GM10266 (cell line): ENCODE results near the gene OCA2.

ENCODE experiments used
- DNase-seq: peaks from one replicate; pipeline ENCODE4 v3.0.0; 2012; ENCODE audit errors: extremely low spot score
- TF ChIP-seq, protein P1 (sequence below): IDR thresholded peaks from 2 replicates; pipeline ENCODE4 v1.5.1; 2012; ENCODE audit warnings: mild to moderate bottlenecking, low read depth; ENCODE audit not compliant: control insufficient read depth, insufficient read depth; ENCODE audit errors: missing control alignments

OCA2 gene

DNA sequence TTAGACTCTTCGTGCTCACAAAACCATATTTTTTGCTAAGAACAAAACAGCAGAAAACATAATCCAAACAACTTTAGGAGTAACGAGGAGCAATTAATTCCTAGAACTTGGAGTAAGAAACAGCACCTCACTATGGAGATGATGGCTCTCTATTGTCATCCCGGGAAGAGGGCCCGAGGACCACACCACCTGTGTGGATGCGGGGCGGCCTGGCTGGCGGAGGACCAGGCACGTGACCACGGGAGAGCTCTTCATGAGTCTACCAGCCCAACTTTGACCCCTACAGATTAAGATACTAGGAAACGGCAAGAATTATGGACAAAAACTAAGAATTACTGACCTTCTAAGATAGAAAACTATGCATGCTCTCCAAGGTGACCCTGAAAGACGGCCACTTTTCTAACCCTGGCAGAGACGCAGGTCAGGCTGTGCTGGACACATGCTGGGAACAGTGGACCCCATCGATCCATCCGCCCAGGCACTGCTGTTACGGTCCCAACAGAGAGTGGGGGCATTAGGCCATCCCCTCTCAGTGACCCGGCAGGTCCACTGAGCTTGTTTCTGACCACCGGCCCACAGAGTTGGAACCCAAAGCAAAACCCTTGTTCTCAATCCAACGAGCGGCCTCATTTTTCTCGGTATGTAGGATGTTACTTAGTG is 13.1 kb upstream of the OCA2 start:
- DNase-seq: no peak
- TF ChIP-seq, protein P1, sequence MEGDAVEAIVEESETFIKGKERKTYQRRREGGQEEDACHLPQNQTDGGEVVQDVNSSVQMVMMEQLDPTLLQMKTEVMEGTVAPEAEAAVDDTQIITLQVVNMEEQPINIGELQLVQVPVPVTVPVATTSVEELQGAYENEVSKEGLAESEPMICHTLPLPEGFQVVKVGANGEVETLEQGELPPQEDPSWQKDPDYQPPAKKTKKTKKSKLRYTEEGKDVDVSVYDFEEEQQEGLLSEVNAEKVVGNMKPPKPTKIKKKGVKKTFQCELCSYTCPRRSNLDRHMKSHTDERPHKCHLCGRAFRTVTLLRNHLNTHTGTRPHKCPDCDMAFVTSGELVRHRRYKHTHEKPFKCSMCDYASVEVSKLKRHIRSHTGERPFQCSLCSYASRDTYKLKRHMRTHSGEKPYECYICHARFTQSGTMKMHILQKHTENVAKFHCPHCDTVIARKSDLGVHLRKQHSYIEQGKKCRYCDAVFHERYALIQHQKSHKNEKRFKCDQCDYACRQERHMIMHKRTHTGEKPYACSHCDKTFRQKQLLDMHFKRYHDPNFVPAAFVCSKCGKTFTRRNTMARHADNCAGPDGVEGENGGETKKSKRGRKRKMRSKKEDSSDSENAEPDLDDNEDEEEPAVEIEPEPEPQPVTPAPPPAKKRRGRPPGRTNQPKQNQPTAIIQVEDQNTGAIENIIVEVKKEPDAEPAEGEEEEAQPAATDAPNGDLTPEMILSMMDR: no peak

DNA sequence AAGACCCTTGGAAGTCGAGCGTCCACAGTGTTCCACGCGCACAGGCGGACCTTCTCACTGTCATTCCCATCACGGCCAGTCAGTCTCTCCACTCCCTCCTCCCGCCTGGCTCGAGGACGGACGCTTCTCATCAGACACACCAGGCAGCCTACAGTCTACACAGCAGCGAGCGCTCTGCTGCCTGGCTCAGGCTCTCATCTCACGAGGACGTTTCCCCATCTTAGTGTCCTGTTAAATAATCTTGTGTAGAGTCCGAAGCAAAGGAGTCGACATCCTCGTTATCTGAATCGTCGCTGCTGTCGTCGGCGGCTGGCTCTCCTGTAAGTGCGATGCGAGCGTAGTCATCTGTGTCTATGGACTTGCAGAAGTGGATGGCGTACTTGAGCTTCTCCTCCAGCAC is 12.4 kb upstream of the OCA2 start:
- DNase-seq: no peak
- TF ChIP-seq, protein P1: no peak

DNA sequence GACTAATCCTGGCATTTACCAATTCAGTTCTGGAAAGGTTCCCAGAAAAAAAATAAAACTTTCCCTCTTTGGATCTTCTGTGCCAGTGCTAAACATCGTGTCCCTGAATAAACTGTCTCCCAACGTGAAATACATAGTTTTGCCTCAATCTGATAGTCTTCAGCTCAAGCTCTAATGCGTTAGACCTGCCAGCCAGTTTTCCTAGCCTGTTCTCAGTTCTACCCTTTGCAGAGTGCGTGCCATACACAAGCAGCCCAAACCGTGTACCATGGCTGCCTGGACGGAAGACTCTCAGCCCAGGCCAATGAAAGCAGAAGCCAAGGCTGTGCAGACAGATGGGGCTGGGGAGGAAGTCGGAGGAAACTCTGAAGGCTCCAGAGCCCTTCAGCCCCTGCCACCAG is 11.4 kb upstream of the OCA2 start:
- DNase-seq: no peak
- TF ChIP-seq, protein P1: no peak

DNA sequence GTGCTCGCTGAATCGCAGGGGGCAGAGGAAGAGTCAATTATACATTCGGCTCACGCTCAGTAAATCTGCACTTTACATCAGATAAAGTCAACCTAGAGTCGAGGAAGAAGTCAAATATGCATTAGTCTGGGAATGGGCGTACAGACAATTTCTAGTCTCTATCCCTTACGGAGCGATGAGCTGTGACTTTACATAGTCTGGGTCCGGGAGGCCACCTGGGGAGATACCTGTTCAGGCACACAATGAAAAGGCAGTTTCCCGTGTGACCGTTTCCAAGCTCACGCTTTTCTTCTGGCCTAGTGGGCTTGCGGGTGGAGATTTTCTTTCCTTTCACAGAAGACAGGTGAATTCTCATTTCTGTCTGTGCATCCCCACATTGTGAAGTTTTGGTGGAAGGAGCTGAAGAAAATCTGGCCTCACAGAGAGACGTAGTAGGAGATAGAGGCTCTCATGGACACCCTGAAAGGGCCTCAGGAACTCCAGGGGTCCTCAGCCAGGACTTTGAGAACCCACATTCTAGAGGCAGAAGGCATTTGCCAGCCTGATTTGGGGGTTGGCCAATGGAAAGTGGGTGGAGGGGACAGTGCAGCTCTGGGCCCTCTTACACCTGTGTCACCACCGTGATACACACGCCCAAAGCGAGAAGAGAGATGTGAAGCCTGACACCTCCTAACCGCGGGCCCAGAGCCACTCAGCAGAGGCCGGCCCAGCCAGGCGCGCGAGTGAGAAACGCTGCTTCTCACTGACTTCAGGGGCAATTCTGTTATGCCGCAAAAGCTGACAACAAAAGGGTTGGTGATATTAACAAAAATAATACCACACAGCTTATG is 10.7 kb upstream of the OCA2 start:
- DNase-seq: no peak
- TF ChIP-seq, protein P1: no peak

DNA sequence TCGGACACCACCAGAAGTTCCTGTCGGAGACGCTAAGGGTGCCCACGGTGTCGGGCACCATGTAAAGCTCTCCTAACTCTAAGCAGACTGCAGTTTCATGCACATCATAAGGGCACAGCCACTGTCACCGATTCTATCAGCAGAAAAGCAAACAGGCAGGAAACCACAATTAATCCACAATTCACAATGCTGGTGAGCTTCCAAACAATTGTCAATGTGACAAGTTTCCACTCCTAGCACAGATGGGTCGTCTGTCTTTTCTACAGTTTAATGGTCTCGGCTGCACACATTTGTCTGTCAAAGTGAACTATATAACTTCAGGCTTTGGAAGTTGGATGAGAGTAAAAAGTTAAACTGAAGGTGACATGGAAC is 8.8 kb upstream of the OCA2 start:
- TF ChIP-seq, protein P1: no peak
- no peak for DNase-seq

DNA sequence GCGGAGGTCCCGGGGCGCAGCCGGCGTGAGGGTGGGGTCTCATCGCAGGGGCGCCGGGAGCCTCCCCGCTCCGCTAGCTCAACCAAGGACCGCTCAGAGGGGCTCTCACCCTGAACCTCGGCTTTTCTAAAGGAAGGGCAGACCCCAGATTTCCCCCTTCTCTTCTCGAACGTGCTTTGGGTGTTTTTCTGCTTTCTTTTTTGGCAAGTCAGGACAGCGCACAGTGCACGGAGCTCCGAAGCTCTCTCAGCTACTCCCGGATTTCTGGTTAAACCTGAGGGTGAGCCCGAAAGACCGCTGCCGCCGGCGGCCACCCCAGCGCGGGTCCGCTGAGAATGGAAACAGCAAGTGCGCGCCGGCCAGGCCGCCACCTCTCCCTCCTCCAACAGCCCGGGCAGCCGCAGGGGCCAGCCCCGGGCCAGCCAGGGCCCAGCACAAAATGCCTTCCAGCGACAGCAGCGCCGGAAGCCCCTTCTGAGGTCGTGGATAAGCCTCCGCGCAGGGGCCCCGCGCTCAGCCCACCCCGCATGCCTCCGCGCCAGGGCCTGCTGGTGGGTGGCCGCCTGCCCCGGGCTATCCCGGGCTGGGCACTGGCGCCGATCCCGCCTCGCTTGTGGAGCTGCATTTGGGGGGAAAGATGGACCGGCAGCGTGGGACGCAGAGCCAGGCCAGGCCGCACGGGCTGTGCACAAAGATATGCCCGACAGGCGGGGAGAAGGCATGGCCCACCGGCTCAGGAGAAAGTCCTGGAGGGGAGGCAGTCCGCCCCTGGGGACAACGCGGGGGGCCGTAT is 8.2 kb upstream of the OCA2 start:
- TF ChIP-seq, protein P1: no peak
- peak; percentile 55 for DNase-seq
